PFSK-1 (cell line): ENCODE data around the gene DNTT.

Experiments used
- FOXP2 ChIP-seq: optimal IDR thresholded peaks from 2 replicates; pipeline ENCODE3; 2011; ENCODE audit warnings: borderline replicate concordance, control low read depth, inconsistent platforms; ENCODE audit not compliant: insufficient read depth; ENCODE audit errors: extremely low read length, extremely low read depth
- POLR2AphosphoS5 ChIP-seq: IDR thresholded peaks from 2 replicates; pipeline ENCODE4 v1.6.1; 2012; ENCODE audit warnings: low read depth, mild to moderate bottlenecking, control low read depth, low read length, moderate library complexity
- REST ChIP-seq, 2 experiments: IDR thresholded peaks; 2 replicates each; pipeline versions ENCODE4 v1.6.1 to v1.8.0; 2011 to 2012; ENCODE audit warnings: low read depth in 2 of 2, low read length in 2 of 2, control low read depth in 1 of 2, inconsistent platforms in 1 of 2, mild to moderate bottlenecking in 1 of 2, moderate library complexity in 1 of 2; ENCODE audit not compliant: insufficient read depth in 1 of 2
- SIN3A ChIP-seq: IDR thresholded peaks from 2 replicates; pipeline ENCODE4 v1.6.1; 2012; ENCODE audit warnings: mild to moderate bottlenecking, low read length, moderate library complexity, borderline replicate concordance; ENCODE audit not compliant: insufficient read depth
- TAF1 ChIP-seq: IDR thresholded peaks from 2 replicates; pipeline ENCODE4 v1.6.1; 2012; ENCODE audit warnings: low read length, control low read depth, borderline replicate concordance; ENCODE audit not compliant: insufficient read depth

The DNTT gene

DNA sequence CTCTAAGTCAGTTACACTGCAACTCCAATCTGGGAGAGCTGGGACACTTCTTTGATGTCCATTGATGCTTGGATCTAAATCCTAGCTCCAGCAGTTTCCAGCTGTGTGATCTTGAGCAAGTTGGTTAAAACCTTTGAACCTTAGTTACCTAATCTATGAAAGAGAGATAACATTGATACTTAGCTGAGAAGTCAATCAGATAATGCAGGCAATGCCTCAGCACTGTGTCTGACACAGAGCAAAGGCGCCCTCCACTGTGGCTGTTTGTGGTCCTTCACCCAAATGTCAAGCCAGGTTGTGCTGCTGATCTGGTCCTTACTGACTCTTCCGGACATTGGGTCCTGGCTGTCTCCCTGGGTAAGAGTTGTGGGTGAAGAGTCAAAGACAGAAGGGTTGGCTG is 20.2 kb downstream of the DNTT start:
- TF ChIP-seq POLR2AphosphoS5 (no peak), REST (IDR thresholded peaks at IDR 0.05; ENCODE audit: insufficient read depth in 1 of 2, low read depth in 2 of 2, low read length in 2 of 2) (no peak), SIN3A (no peak), FOXP2 (no peak), TAF1 (no peak)

DNA sequence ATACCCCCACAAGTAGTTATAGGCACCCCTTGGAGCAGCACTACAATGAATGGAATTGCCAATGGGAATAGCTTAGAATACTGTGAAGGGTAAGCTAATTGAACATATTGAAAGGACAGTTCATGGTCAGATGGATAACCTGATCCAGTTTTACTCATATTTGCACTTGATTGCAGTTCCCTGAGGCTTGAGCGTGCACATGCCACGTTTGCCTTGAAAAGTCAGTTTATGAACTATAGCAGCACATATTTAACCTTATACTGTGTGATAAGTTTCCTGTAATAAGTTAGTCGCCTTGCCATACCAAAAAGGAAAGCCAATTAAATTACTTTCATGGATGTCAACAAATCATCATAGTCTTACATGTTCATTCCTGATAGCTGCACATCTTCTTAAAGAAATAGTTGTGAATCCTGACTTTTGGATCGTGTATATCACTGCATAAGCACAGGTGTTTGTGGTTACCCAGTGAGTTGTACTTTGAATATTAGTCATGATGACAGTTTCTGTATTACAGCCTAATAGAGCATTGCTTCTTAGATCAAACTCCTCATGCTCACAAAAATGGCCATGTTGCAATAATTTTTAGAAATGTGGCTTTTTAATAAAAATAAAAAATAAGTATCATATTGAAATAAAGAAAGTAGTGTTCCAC is 21.6 kb downstream of the DNTT start:
- TF ChIP-seq FOXP2: no peak
- TF ChIP-seq POLR2AphosphoS5: no peak
- no peak for TF ChIP-seq SIN3A
- TF ChIP-seq REST (IDR thresholded peaks at IDR 0.05; ENCODE audit: insufficient read depth in 1 of 2, low read depth in 2 of 2, low read length in 2 of 2): no peak
- TF ChIP-seq TAF1: no peak

DNA sequence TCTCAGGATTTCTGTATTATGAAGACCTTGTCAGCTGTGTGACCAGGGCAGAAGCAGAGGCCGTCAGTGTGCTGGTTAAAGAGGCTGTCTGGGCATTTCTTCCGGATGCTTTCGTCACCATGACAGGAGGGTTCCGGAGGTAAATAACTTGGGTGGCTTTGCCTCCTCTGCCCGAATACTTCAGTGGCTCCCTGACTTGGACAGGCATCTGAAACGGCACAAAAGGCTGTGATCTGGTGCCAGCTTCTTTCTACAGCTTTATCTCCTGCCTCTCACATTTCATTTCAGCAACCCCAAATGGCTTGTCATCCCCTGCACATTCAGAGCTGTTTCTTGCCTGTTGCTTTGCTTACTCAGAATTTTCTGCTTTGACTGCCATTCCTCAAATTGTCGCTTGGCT is 23.2 kb downstream of the DNTT start:
- TF ChIP-seq FOXP2: no peak
- no peak for TF ChIP-seq TAF1
- no peak for TF ChIP-seq POLR2AphosphoS5
- TF ChIP-seq REST (IDR thresholded peaks at IDR 0.05; ENCODE audit: insufficient read depth in 1 of 2, low read depth in 2 of 2, low read length in 2 of 2): no peak
- no peak for TF ChIP-seq SIN3A

GRCh38 chr10:96333101-96333500 is 28.9 kb downstream of the DNTT start:
- TF ChIP-seq SIN3A (no peak), TAF1 (no peak), REST (IDR thresholded peaks at IDR 0.05; ENCODE audit: insufficient read depth in 1 of 2, low read depth in 2 of 2, low read length in 2 of 2) (no peak), FOXP2 (no peak), POLR2AphosphoS5 (no peak)
